Sigmoid colon (tissue), 7 donors: Measurements from ENCODE around the gene TNFRSF9. TPM values are rescaled to one million over a fixed set of nuclear protein-coding genes. Genes with fewer than 3 reads are reported as not detected.
A peak's percentile ranks its signal among the peaks of the same experiment; 100 is the strongest.

ENCODE experiments used
- DNase-seq: peaks from one replicate; pipeline ENCODE4 v3.0.0-alpha.2; 2019
- H3K27ac ChIP-seq, 4 donors: fragments of 200-600 bp; sonication (generic); one replicate each; pipeline ENCODE4 v1.5.1; 2016 to 2019; ENCODE audit warnings: mild to moderate bottlenecking in 1 of 4
- H3K27me3 ChIP-seq, 3 donors: fragments of 200-600 bp; sonication (generic); one replicate each; pipeline ENCODE4 v1.5.1; 2019; ENCODE audit warnings: mild to moderate bottlenecking in 1 of 3
- H3K36me3 ChIP-seq, 4 donors: fragments of 200-600 bp; sonication (generic); one replicate each; pipeline ENCODE4 v1.5.1; 2016 to 2019
- H3K4me1 ChIP-seq, 4 donors: fragments of 200-600 bp; sonication (generic); one replicate each; pipeline ENCODE4 v1.5.1; 2017 to 2019
- H3K4me3 ChIP-seq, 4 donors: fragments of 200-600 bp; sonication (generic); one replicate each; pipeline ENCODE4 v1.5.1; 2017 to 2019; ENCODE audit warnings: mild to moderate bottlenecking in 2 of 4, moderate library complexity in 1 of 4
- H3K9me3 ChIP-seq, 4 donors: fragments of 200-600 bp in 3 of 4; sonication (generic) in 3 of 4; one replicate each; pipeline versions ENCODE4 v1.5.1 to v1.6.1; 2013 to 2019
- EP300 ChIP-seq, 4 donors: sonication (generic); formaldehyde crosslinking; IDR thresholded peaks; one replicate each; pipeline ENCODE4 v1.6.1; 2017; ENCODE audit warnings: antibody characterized with exemption in 4 of 4
- POLR2A ChIP-seq, 2 donors: fragments of 450-650 bp; IDR thresholded peaks; one replicate each; pipeline ENCODE4 v1.6.1; 2016; ENCODE audit warnings: antibody characterized with exemption in 2 of 2, mild to moderate bottlenecking in 2 of 2, moderate library complexity in 2 of 2
- POLR2AphosphoS5 ChIP-seq, 4 donors: sonication (generic); formaldehyde crosslinking; IDR thresholded peaks; one replicate each; pipeline ENCODE4 v1.6.1; 2017; ENCODE audit warnings: antibody characterized with exemption in 4 of 4
- WGBS, 2 donors: extraction: QIAGEN DNeasy Blood & Tissue Kit; methylation state at CpG; one replicate each; pipeline ENCODE4 v1.1.7; 2013; 5-methylcytosine and 5-hydroxymethylcytosine counted together
- intact Hi-C: fragments of 100-400 bp; cut with DNase I; formaldehyde crosslinking; loops from one replicate; pipeline ENCODE4 v1.15.1; 2023
- polyA plus RNA-seq, 3 donors: library from polyadenylated mRNA; stranded (reverse); fragments of 200-250 nt; gene quantifications; one replicate each; pipeline ENCODE4 v1.2.3, GENCODE V29; 2013
- total RNA-seq, 4 donors: library from RNA; depleted of rRNA; stranded (reverse); fragments of >200 nt; gene quantifications; one replicate each; pipeline ENCODE4 v1.1.0, GENCODE V29; 2016
- TF ChIP-seq, protein P1 (sequence below), 4 experiments: fragments of 450-650 bp in 3 of 4; fragments of 200-600 bp in 1 of 4; IDR thresholded peaks; one replicate each; pipeline ENCODE4 v1.5.1; 2016 to 2019; ENCODE audit warnings: antibody characterized with exemption in 4 of 4, mild to moderate bottlenecking in 3 of 4, moderate library complexity in 2 of 4
- donor health status: healthy with polysubstance abuse.
- donor health status: Bipolar disorder and iron deficiency.
- donor health status: healthy.

The TNFRSF9 gene
- total and polyA plus RNA-seq, 7 donors = 1.2 to 1.7 TPM; not detected in 5

DNA sequence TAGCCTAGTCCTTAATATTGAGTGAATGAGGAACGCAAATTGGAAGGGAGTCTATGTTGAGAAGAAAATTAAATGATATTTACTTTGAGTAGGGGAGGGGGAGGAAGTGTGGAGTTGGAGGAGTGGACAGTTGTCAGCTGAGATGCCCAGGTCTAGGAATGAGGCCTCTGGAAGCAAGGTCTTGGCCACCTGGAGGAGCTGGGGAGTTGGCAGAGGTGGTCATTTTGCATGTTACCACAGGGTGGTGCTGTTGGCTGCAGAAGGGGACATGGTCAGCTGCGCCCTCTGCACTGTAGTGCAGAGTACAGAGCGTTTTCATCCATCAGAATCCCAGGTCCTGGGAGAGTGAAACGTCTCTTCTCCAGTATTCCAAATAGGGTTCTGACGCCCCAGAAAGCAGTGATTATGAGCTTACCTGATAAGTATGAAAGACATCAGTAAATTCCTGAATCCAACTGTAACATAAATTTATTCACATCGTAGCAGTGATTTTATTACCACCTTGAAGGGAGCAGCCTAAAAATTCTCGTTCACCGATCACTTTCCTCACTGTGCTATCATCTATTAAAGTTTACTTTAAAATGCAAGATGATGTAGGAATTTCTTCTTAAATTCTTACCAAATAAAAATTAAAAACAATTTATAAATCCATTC, 34.7 kb upstream of the TNFRSF9 start:
- Histone ChIP-seq H3K4me1 (peaks cover 0 to 16% (median 2%) of the 10 kb centered on the region in 4 donors), H3K27me3 (no peaks in the 10 kb centered on the region), H3K9me3 (no peaks in the 10 kb centered on the region), H3K36me3 (peaks cover 7 to 71% (median 28%) of the 10 kb centered on the region in 4 donors), H3K27ac (peak overlapping the region in 3 of 4 donors; percentile 50 to 71 (median 54)), H3K4me3 (no peak overlapping the region)
- 44 to 73% methylated on average over 8 of the region's 8 CpGs for WGBS, 2 donors
- intact Hi-C loops = loop anchor here (2.0 to 10.0 kb wide), 3 partner anchors 42 to 899 kb away; partner anchors contain the start of gene ENO1
- TF ChIP-seq, protein P1, sequence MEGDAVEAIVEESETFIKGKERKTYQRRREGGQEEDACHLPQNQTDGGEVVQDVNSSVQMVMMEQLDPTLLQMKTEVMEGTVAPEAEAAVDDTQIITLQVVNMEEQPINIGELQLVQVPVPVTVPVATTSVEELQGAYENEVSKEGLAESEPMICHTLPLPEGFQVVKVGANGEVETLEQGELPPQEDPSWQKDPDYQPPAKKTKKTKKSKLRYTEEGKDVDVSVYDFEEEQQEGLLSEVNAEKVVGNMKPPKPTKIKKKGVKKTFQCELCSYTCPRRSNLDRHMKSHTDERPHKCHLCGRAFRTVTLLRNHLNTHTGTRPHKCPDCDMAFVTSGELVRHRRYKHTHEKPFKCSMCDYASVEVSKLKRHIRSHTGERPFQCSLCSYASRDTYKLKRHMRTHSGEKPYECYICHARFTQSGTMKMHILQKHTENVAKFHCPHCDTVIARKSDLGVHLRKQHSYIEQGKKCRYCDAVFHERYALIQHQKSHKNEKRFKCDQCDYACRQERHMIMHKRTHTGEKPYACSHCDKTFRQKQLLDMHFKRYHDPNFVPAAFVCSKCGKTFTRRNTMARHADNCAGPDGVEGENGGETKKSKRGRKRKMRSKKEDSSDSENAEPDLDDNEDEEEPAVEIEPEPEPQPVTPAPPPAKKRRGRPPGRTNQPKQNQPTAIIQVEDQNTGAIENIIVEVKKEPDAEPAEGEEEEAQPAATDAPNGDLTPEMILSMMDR (IDR thresholded peaks at IDR 0.05) = peak; percentile 81 to 89 (median 84)
- TF ChIP-seq EP300 (IDR thresholded peaks at IDR 0.05) (no peak), POLR2A (IDR thresholded peaks at IDR 0.05) (no peak), POLR2AphosphoS5 (IDR thresholded peaks at IDR 0.05) (peak in 1 of 4 donors; percentile 22)
- peak; percentile 85 for DNase-seq

DNA sequence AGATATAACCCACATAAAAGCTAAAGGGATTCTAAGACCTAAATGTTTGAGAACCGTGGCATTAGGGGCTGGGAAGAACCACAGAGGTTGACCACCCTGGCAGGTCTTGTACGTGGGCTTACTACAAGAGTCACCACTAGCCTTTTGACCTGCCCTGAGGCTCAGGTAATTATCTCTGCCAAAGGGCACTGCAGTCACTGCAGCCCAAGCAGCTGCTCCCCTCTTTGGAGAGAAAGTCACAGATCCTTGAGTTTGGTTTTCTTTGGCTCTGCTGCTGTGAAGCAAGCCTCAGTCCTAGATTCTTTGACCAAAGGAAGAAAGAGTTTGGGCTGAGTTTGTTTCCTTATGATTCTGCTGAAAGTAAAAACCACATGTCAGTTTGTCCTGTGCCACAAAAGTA, 32.4 kb upstream of the TNFRSF9 start:
- intact Hi-C loops = loop anchor here (10.0 kb wide), 1 partner anchor 902 kb away; the partner anchor contains the start of gene ENO1

DNA sequence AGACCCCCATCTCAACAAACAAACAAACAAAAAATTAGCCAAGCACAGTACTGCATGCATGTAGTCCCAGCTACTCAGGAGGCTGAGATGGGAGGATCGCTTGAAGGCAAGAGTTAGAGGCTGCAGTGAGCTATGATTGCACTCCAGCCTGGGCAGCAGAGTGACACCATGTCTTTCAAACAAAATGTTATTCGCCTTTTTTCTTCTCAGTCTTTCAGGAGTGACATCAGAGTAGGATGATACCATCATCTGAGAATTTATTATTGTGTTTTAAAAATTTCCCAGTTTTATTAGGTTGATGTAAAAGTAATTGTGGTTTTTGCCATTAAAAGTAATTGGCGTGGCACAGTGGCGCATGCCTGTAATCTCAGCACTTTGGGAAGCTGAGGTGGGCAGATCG, 31.6 kb upstream of the TNFRSF9 start:
- Histone ChIP-seq H3K36me3 (peaks cover 0 to 68% (median 36%) of the 10 kb centered on the region in 4 donors), H3K4me3 (no peak overlapping the region), H3K27me3 (no peaks in the 10 kb centered on the region), H3K27ac (no peak overlapping the region), H3K9me3 (no peaks in the 10 kb centered on the region), H3K4me1 (peaks cover 0 to 16% (median under 1%) of the 10 kb centered on the region in 4 donors)
- intact Hi-C loops = loop anchor here (10.0 kb wide), 1 partner anchor 903 kb away; the partner anchor contains the start of gene ENO1
- WGBS, 2 donors = 96 to 97% methylated on average over 5 of the region's 5 CpGs
- no peak for DNase-seq
- no peak for TF ChIP-seq EP300 (IDR thresholded peaks at IDR 0.05)
- TF ChIP-seq, protein P1 (IDR thresholded peaks at IDR 0.05) = no peak
- no peak for TF ChIP-seq POLR2A (IDR thresholded peaks at IDR 0.05)
- no peak for TF ChIP-seq POLR2AphosphoS5 (IDR thresholded peaks at IDR 0.05)

More for the DNA sequence above, 32.4 kb upstream of the TNFRSF9 start:
- Histone ChIP-seq H3K9me3 (no peaks in the 10 kb centered on the region), H3K27me3 (no peaks in the 10 kb centered on the region), H3K4me1 (peaks cover 0 to 16% (median 2%) of the 10 kb centered on the region in 4 donors), H3K27ac (no peak overlapping the region), H3K36me3 (peaks cover 0 to 69% (median 36%) of the 10 kb centered on the region in 4 donors), H3K4me3 (no peak overlapping the region)
- 95 to 96% methylated on average over 2 of the region's 2 CpGs for WGBS, 2 donors
- DNase-seq = no peak
- TF ChIP-seq EP300 (IDR thresholded peaks at IDR 0.05) (no peak), POLR2A (IDR thresholded peaks at IDR 0.05) (no peak)
- TF ChIP-seq, protein P1 (IDR thresholded peaks at IDR 0.05) = no peak

DNA sequence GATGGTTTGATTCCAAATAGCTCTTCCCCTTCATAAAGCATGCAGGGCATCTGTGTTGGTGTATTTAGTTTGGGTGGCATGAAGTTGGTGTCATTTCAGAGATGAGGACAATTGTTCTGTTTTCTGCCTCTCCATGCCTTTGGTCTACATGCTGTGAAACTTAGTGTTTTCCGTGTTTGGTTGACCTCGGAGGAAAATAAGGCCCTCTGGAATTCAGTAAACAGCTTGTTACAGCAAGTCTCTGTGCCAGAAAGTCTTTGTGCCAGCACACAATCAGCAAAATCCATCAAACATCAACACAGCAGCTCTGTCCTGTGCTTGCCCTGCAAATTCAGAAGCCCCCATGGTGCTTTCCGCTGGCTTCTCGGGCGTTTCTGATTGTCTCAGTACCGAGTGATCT, 30.4 kb upstream of the TNFRSF9 start:
- peaks cover 0 to 68% (median 36%) of the 10 kb centered on the region in 4 donors for H3K36me3 ChIP-seq
- no peaks in the 10 kb centered on the region for H3K9me3 ChIP-seq
- TF ChIP-seq POLR2AphosphoS5 (IDR thresholded peaks at IDR 0.05) (no peak), EP300 (IDR thresholded peaks at IDR 0.05) (no peak), POLR2A (IDR thresholded peaks at IDR 0.05) (no peak)
- TF ChIP-seq, protein P1 (IDR thresholded peaks at IDR 0.05) = no peak
- intact Hi-C loops = loop anchor here (10.0 kb wide), 1 partner anchor 904 kb away; the partner anchor contains the start of gene ENO1
- DNase-seq = no peak
- no peak overlapping the region for H3K27ac ChIP-seq
- no peak overlapping the region for H3K4me3 ChIP-seq
- H3K4me1 ChIP-seq = peaks cover 0 to 16% (median 0%) of the 10 kb centered on the region in 4 donors
- 89 to 93% methylated on average over 6 of the region's 6 CpGs for WGBS, 2 donors
- no peaks in the 10 kb centered on the region for H3K27me3 ChIP-seq
